ENCODE data around the gene FLRT2. TPM values are rescaled to one million over a fixed set of nuclear protein-coding genes. Genes with fewer than 3 reads are reported as not detected.

Gene FLRT2
- total RNA-seq, 1 donor: 39.1 TPM

DNA sequence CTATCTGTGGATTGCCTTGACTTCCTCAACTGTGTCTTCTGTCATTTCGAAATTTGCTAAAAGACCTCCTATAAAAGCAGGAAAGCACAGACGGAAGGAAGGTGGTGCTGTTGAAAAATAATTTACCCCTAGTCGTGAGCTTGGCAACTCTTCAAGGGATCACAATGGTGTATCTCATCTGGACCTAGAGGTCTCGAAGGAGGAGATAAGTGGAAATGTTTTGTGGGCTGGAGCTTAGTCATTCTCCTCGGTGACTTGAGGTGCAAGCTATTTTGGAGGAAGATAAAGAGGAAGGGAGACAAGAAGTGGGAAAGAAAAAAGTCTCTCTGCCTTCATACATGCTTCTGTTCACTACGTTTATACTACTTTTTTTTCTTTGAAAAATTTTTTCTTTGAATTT is 89.9 kb downstream of the FLRT2 start:
- DNase-seq (ENCODE audit: insufficient read length, low spot score, missing footprints): peak; percentile 14
- H2AFZ ChIP-seq (ENCODE audit: low read length): no peak overlapping the region

DNA sequence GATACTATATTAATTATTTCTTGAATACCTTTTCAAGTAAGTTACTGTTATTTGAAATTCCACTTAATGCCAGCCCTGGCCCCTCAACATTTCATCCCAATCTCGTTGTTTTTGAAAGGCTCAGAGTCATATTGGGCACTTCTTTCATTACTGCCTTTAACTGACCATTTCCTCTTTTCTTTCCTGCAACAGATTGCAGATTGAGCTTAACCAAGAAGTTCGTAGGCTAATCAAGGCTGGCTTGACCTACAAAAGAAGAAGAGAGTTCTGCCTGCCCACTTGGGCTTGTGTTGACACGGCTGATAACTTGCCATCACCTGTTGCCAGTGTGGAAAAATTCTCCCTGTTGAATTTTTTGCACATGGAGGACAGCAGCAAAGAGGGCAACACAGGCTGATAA is 91.0 kb downstream of the FLRT2 start:
- no peak for DNase-seq (ENCODE audit: insufficient read length, low spot score, missing footprints)
- Histone ChIP-seq H4K20me1 (ENCODE audit: insufficient read depth, low read length) (no peaks in the 10 kb centered on the region), H3K79me2 (ENCODE audit: insufficient read depth, low read length) (no peaks in the 10 kb centered on the region), H2AFZ (ENCODE audit: low read length) (no peak overlapping the region), H3K4me2 (ENCODE audit: insufficient read depth, low read length) (no peak overlapping the region), H3K4me1 (ENCODE audit: insufficient read depth, low read length) (no peaks in the 10 kb centered on the region), H3K36me3 (ENCODE audit: insufficient read depth, low read length) (peaks cover 23% of the 10 kb centered on the region), H3K27me3 (ENCODE audit: insufficient read depth, low read length) (no peaks in the 10 kb centered on the region), H3K27ac (ENCODE audit: low read depth, low read length) (no peak overlapping the region), H3K9me3 (ENCODE audit: low read depth, low read length) (no peaks in the 10 kb centered on the region), H3K4me3 (ENCODE audit: insufficient read depth, low read length) (no peak overlapping the region)
- TF ChIP-seq, protein P1, sequence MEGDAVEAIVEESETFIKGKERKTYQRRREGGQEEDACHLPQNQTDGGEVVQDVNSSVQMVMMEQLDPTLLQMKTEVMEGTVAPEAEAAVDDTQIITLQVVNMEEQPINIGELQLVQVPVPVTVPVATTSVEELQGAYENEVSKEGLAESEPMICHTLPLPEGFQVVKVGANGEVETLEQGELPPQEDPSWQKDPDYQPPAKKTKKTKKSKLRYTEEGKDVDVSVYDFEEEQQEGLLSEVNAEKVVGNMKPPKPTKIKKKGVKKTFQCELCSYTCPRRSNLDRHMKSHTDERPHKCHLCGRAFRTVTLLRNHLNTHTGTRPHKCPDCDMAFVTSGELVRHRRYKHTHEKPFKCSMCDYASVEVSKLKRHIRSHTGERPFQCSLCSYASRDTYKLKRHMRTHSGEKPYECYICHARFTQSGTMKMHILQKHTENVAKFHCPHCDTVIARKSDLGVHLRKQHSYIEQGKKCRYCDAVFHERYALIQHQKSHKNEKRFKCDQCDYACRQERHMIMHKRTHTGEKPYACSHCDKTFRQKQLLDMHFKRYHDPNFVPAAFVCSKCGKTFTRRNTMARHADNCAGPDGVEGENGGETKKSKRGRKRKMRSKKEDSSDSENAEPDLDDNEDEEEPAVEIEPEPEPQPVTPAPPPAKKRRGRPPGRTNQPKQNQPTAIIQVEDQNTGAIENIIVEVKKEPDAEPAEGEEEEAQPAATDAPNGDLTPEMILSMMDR (IDR thresholded peaks at IDR 0.05; ENCODE audit: extremely low read depth, low read depth, low read length): no peak

More for the DNA sequence above, 89.9 kb downstream of the FLRT2 start:
- H3K36me3 ChIP-seq (ENCODE audit: insufficient read depth, low read length): peaks cover 23% of the 10 kb centered on the region
- no peaks in the 10 kb centered on the region for H4K20me1 ChIP-seq (ENCODE audit: insufficient read depth, low read length)
- H3K27ac ChIP-seq (ENCODE audit: low read depth, low read length): no peak overlapping the region
- no peak overlapping the region for H3K4me2 ChIP-seq (ENCODE audit: insufficient read depth, low read length)
- H3K4me1 ChIP-seq (ENCODE audit: insufficient read depth, low read length): no peaks in the 10 kb centered on the region
- TF ChIP-seq, protein P1 (IDR thresholded peaks at IDR 0.05; ENCODE audit: extremely low read depth, low read depth, low read length): no peak
- H3K9me3 ChIP-seq (ENCODE audit: low read depth, low read length): no peaks in the 10 kb centered on the region
- H3K4me3 ChIP-seq (ENCODE audit: insufficient read depth, low read length): no peak overlapping the region
- H3K27me3 ChIP-seq (ENCODE audit: insufficient read depth, low read length): no peaks in the 10 kb centered on the region
- no peaks in the 10 kb centered on the region for H3K79me2 ChIP-seq (ENCODE audit: insufficient read depth, low read length)

DNA sequence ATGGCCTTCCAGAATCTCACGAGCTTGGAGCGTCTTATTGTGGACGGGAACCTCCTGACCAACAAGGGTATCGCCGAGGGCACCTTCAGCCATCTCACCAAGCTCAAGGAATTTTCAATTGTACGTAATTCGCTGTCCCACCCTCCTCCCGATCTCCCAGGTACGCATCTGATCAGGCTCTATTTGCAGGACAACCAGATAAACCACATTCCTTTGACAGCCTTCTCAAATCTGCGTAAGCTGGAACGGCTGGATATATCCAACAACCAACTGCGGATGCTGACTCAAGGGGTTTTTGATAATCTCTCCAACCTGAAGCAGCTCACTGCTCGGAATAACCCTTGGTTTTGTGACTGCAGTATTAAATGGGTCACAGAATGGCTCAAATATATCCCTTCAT is 92.2 kb downstream of the FLRT2 start:
- Histone ChIP-seq H3K27me3 (ENCODE audit: insufficient read depth, low read length) (no peaks in the 10 kb centered on the region), H3K4me2 (ENCODE audit: insufficient read depth, low read length) (no peak overlapping the region), H3K27ac (ENCODE audit: low read depth, low read length) (no peak overlapping the region), H3K4me3 (ENCODE audit: insufficient read depth, low read length) (no peak overlapping the region), H2AFZ (ENCODE audit: low read length) (no peak overlapping the region), H3K36me3 (ENCODE audit: insufficient read depth, low read length) (peaks cover 23% of the 10 kb centered on the region), H3K9me3 (ENCODE audit: low read depth, low read length) (no peaks in the 10 kb centered on the region), H3K4me1 (ENCODE audit: insufficient read depth, low read length) (no peaks in the 10 kb centered on the region), H3K79me2 (ENCODE audit: insufficient read depth, low read length) (no peaks in the 10 kb centered on the region), H4K20me1 (ENCODE audit: insufficient read depth, low read length) (no peaks in the 10 kb centered on the region)
- TF ChIP-seq, protein P1 (IDR thresholded peaks at IDR 0.05; ENCODE audit: extremely low read depth, low read depth, low read length): no peak
- no peak for DNase-seq (ENCODE audit: insufficient read length, low spot score, missing footprints)

GRCh38 chr14:85622986-85623685 is 93.2 kb downstream of the FLRT2 start:
- Histone ChIP-seq H3K27ac (ENCODE audit: low read depth, low read length) (no peak overlapping the region), H4K20me1 (ENCODE audit: insufficient read depth, low read length) (no peaks in the 10 kb centered on the region)

More at GRCh38 chr14:85622986-85623685, 93.2 kb downstream of the FLRT2 start:
- Histone ChIP-seq H3K4me1 (ENCODE audit: insufficient read depth, low read length) (no peaks in the 10 kb centered on the region), H3K4me2 (ENCODE audit: insufficient read depth, low read length) (no peak overlapping the region), H3K27me3 (ENCODE audit: insufficient read depth, low read length) (no peaks in the 10 kb centered on the region), H3K79me2 (ENCODE audit: insufficient read depth, low read length) (no peaks in the 10 kb centered on the region), H3K4me3 (ENCODE audit: insufficient read depth, low read length) (no peak overlapping the region), H3K36me3 (ENCODE audit: insufficient read depth, low read length) (peaks cover 23% of the 10 kb centered on the region), H2AFZ (ENCODE audit: low read length) (no peak overlapping the region), H3K9me3 (ENCODE audit: low read depth, low read length) (no peaks in the 10 kb centered on the region)
- no peak for DNase-seq (ENCODE audit: insufficient read length, low spot score, missing footprints)
- TF ChIP-seq, protein P1 (IDR thresholded peaks at IDR 0.05; ENCODE audit: extremely low read depth, low read depth, low read length): no peak
